NT2/D1 (cell line): ENCODE measurements around the gene USP5.

Experiments
- YY1 ChIP-seq: IDR thresholded peaks from 2 replicates; pipeline ENCODE4 v1.6.1; 2011; ENCODE audit not compliant: insufficient read length, insufficient read depth
- ZNF274 ChIP-seq: IDR thresholded peaks from 2 replicates; pipeline ENCODE4 v1.6.1; 2011; ENCODE audit warnings: mild to moderate bottlenecking, low read depth, low read length

DNA sequence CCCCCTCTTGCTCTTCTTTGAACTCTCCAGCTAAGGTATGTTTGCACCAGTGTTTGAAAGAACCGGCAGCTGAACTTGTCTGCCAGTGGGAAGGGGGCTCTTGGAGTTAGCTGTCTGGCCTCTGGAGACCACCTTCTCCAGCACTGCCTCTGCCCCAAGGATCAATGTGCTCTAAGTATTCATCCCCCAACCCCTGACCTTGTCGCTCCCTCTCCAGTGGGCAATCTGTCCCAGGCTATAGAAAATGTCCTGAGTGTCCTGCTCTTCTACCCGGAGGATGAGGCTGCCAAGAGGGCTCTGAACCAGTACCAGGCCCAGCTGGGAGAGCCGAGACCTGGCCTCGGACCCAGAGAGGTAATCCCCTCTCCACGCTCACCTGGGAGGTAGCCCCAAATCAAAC is 21.0 kb upstream of the USP5 start:
- no peak for TF ChIP-seq ZNF274
- TF ChIP-seq YY1, result no peak
